K562 (cell line): ENCODE data around the gene PRND. TPM values are rescaled to one million over a fixed set of nuclear protein-coding genes. Genes with fewer than 3 reads are reported as not detected.
A peak's percentile ranks its signal among the peaks of the same experiment; 100 is the strongest.

Source experiments
- BCLAF1 ChIP-seq, 2 experiments: fragments of 450-650 bp in 1 of 2; IDR thresholded peaks; 2 replicates each; pipeline ENCODE4 v1.6.1; 2011 to 2017; ENCODE audit warnings: low read depth in 2 of 2, antibody characterized with exemption in 1 of 2, borderline replicate concordance in 1 of 2, low read length in 1 of 2, mild to moderate bottlenecking in 1 of 2, mixed read lengths in 1 of 2; ENCODE audit not compliant: control insufficient read depth in 1 of 2
- MLLT1 ChIP-seq, 2 experiments: fragments of 450-650 bp; IDR thresholded peaks; 2 replicates each; pipeline ENCODE4 v1.6.1; 2016
- SRSF7 ChIP-seq: fragments of 200-400 bp; formaldehyde crosslinking; optimal IDR thresholded peaks from 2 replicates; pipeline ENCODE3; 2017; ENCODE audit warnings: mild to moderate bottlenecking, low read depth, low read length
- TAF7 ChIP-seq: fragments of 450-650 bp; IDR thresholded peaks from 2 replicates; pipeline ENCODE4 v1.6.1; 2016; ENCODE audit warnings: missing genetic modification characterization, missing compliant biosample characterization
- ZKSCAN3 ChIP-seq: fragments of 250-450 bp; sonication (Bioruptor Pico); IDR thresholded peaks from 2 replicates; pipeline ENCODE4 v1.4.0; 2020
- ZNF699 ChIP-seq: fragments of 250-450 bp; sonication (Bioruptor Pico); IDR thresholded peaks from 2 replicates; pipeline ENCODE4 v1.8.0; 2021; ENCODE audit warnings: mild to moderate bottlenecking, moderate library complexity; ENCODE audit not compliant: insufficient replicate concordance
- polyA plus RNA-seq, 8 experiments: library from polyadenylated mRNA; depleted of rRNA in 4 of 8; stranded (reverse) in 5 of 8; unstranded in 3 of 8; fragments of >200 nt; fragmentation: Nextera tagmentation in 2 of 8; fragmentation: Illumina TruSeq in 1 of 8; extraction: Ambion mirVana in 2 of 8; extraction: Trizol in 1 of 8; gene quantifications; 2 replicates each; pipeline versions ENCODE4 v1.2.1 to v1.2.3, GENCODE V29; 2011 to 2014; ENCODE audit warnings: inconsistent platforms in 1 of 8, missing spikeins in 1 of 8
- total RNA-seq, 7 experiments: library from RNA; depleted of rRNA in 6 of 7; stranded (reverse); fragments of >200 nt in 6 of 7; fragmentation: Illumina TruSeq in 2 of 7; extraction: Trizol in 2 of 7; gene quantifications; 2 replicates each; pipeline versions ENCODE4 v1.2.1 to v1.2.3, GENCODE V29; 2011 to 2021; ENCODE audit warnings: low replicate concordance in 1 of 7
- TF ChIP-seq, protein P1 (sequence below), 2 experiments: fragments of 450-650 bp; formaldehyde crosslinking in 1 of 2; IDR thresholded peaks; 2 replicates each; pipeline versions ENCODE4 v1.4.0 to v1.6.1; 2014 to 2020; ENCODE audit warnings: mild to moderate bottlenecking in 2 of 2, borderline replicate concordance in 1 of 2, low read depth in 1 of 2
- TF ChIP-seq, protein P2 (sequence below): sonication (generic); formaldehyde crosslinking; IDR thresholded peaks from 2 replicates; pipeline ENCODE4 v1.8.0; 2022; ENCODE audit warnings: mild to moderate bottlenecking, missing genetic modification reagents

Gene PRND
- total and polyA plus RNA-seq, 9 of the 15 experiments (the other 6 are each of a cell fraction or from before 2014, with no cell fraction given): not detected

GRCh38 chr20:4673371-4674001 is 48.2 kb upstream of the PRND start (continued):
- TF ChIP-seq MLLT1 (IDR thresholded peaks at IDR 0.05): no peak
- TF ChIP-seq, protein P1, sequence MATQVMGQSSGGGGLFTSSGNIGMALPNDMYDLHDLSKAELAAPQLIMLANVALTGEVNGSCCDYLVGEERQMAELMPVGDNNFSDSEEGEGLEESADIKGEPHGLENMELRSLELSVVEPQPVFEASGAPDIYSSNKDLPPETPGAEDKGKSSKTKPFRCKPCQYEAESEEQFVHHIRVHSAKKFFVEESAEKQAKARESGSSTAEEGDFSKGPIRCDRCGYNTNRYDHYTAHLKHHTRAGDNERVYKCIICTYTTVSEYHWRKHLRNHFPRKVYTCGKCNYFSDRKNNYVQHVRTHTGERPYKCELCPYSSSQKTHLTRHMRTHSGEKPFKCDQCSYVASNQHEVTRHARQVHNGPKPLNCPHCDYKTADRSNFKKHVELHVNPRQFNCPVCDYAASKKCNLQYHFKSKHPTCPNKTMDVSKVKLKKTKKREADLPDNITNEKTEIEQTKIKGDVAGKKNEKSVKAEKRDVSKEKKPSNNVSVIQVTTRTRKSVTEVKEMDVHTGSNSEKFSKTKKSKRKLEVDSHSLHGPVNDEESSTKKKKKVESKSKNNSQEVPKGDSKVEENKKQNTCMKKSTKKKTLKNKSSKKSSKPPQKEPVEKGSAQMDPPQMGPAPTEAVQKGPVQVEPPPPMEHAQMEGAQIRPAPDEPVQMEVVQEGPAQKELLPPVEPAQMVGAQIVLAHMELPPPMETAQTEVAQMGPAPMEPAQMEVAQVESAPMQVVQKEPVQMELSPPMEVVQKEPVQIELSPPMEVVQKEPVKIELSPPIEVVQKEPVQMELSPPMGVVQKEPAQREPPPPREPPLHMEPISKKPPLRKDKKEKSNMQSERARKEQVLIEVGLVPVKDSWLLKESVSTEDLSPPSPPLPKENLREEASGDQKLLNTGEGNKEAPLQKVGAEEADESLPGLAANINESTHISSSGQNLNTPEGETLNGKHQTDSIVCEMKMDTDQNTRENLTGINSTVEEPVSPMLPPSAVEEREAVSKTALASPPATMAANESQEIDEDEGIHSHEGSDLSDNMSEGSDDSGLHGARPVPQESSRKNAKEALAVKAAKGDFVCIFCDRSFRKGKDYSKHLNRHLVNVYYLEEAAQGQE (IDR thresholded peaks at IDR 0.05; ENCODE audit: borderline replicate concordance): 0 out of 2 replicates have a peak, but pooled peaks have one; percentile 12
- TF ChIP-seq, protein P1 (CRISPR knock-in tag; IDR thresholded peaks at IDR 0.05; ENCODE audit: low read depth): no peak
- TF ChIP-seq ZNF699 (CRISPR knock-in tag): no peak
- TF ChIP-seq, protein P2, sequence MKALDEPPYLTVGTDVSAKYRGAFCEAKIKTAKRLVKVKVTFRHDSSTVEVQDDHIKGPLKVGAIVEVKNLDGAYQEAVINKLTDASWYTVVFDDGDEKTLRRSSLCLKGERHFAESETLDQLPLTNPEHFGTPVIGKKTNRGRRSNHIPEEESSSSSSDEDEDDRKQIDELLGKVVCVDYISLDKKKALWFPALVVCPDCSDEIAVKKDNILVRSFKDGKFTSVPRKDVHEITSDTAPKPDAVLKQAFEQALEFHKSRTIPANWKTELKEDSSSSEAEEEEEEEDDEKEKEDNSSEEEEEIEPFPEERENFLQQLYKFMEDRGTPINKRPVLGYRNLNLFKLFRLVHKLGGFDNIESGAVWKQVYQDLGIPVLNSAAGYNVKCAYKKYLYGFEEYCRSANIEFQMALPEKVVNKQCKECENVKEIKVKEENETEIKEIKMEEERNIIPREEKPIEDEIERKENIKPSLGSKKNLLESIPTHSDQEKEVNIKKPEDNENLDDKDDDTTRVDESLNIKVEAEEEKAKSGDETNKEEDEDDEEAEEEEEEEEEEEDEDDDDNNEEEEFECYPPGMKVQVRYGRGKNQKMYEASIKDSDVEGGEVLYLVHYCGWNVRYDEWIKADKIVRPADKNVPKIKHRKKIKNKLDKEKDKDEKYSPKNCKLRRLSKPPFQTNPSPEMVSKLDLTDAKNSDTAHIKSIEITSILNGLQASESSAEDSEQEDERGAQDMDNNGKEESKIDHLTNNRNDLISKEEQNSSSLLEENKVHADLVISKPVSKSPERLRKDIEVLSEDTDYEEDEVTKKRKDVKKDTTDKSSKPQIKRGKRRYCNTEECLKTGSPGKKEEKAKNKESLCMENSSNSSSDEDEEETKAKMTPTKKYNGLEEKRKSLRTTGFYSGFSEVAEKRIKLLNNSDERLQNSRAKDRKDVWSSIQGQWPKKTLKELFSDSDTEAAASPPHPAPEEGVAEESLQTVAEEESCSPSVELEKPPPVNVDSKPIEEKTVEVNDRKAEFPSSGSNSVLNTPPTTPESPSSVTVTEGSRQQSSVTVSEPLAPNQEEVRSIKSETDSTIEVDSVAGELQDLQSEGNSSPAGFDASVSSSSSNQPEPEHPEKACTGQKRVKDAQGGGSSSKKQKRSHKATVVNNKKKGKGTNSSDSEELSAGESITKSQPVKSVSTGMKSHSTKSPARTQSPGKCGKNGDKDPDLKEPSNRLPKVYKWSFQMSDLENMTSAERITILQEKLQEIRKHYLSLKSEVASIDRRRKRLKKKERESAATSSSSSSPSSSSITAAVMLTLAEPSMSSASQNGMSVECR (CRISPR knock-in tag): no peak
- no peak for TF ChIP-seq SRSF7
- TF ChIP-seq TAF7 (tag): no peak
- no peak for TF ChIP-seq ZKSCAN3 (CRISPR knock-in tag)
- no peak for TF ChIP-seq BCLAF1 (IDR thresholded peaks at IDR 0.05; ENCODE audit: borderline replicate concordance in 1 of 2, control insufficient read depth in 1 of 2, low read depth in 2 of 2, low read length in 1 of 2)
